GM12878 (cell line): ENCODE results near the gene FSIP1. TPM values are rescaled to one million over a fixed set of nuclear protein-coding genes. Genes with fewer than 3 reads are reported as not detected.

Experiments
- ATAC-seq: fragments of 200-7000 bp; cut with Tn5 transposase; 3 replicates; pipeline ENCODE4 v1.9.1; 2020; ENCODE audit warnings: mild to moderate bottlenecking, moderate library complexity
- BruUV-seq: library from RNA; stranded (reverse); fragments of 400-500 nt; replicated peaks from 2 replicates; lab custom pipeline; 2021; lab: Mats Ljungman, UMichigan
- CTCF ChIA-PET: fragments of 300-600 bp; sonication (Branson Sonifier 250); formaldehyde crosslinking; extraction: SDS; loops from one replicate; lab custom pipeline; 2021; ENCODE audit warnings: inconsistent platforms; lab: Yijun Ruan, JAX
- POLR2A ChIA-PET: fragments of 350-600 bp; formaldehyde crosslinking; extraction: SDS; loops from one replicate; lab custom pipeline; 2021; ENCODE audit warnings: inconsistent platforms; lab: Charles Lee
- RAD21 ChIA-PET: fragments of 300-600 bp; sonication (Branson Sonifier 250); formaldehyde crosslinking; loops from one replicate; lab custom pipeline; 2023; ENCODE audit warnings: antibody characterized with exemption; ENCODE audit not compliant: unreplicated experiment; lab: Charles Lee
- SMC1A ChIA-PET: fragments of 300-600 bp; sonication (Branson Sonifier 250); formaldehyde crosslinking; loops from one replicate; lab custom pipeline; 2023; ENCODE audit not compliant: unreplicated experiment, uncharacterized antibody; lab: Charles Lee
- DNase-seq: peaks from one replicate; pipeline ENCODE4 v3.0.0-alpha.2; 2011; ENCODE audit warnings: low read depth, low spot score
- FAIRE-seq: peaks from 3 replicates; lab custom pipeline; 2011; peaks lifted over from hg19 to GRCh38; lab: Jason Lieb, UNC
- H2AFZ ChIP-seq: 2 replicates; pipeline ENCODE4 v1.6.0; 2011; ENCODE audit warnings: low read depth, low read length, control low read depth; ENCODE audit not compliant: control insufficient read depth
- H3K27ac ChIP-seq: 2 replicates; pipeline ENCODE4 v1.5.1; 2011; ENCODE audit warnings: control low read depth; ENCODE audit not compliant: control insufficient read depth, insufficient read depth
- H3K27me3 ChIP-seq, 2 experiments: replicated peaks in 1 of 2; 2 replicates each; pipeline versions ENCODE4 v1.6.0 to v1.6.1; 2011; ENCODE audit warnings: low read length in 1 of 2; ENCODE audit not compliant: control insufficient read depth in 2 of 2, insufficient read depth in 2 of 2
- H3K36me3 ChIP-seq, 2 experiments: 2 replicates each; pipeline ENCODE4 v1.5.1; 2011; ENCODE audit warnings: low read length in 1 of 2; ENCODE audit not compliant: control insufficient read depth in 2 of 2, insufficient read depth in 2 of 2
- H3K4me1 ChIP-seq: 2 replicates; pipeline ENCODE4 v1.6.1; 2011; ENCODE audit warnings: mild to moderate bottlenecking, low read length, moderate library complexity, mixed read lengths; ENCODE audit not compliant: control insufficient read depth, insufficient read depth
- H3K4me2 ChIP-seq: 2 replicates; pipeline ENCODE4 v1.6.0; 2011; ENCODE audit warnings: control low read depth; ENCODE audit not compliant: control insufficient read depth, insufficient read depth
- H3K4me3 ChIP-seq: fragments of 200-600 bp; sonication (generic); 2 replicates; pipeline ENCODE4 v1.5.1; 2016
- H3K79me2 ChIP-seq: 2 replicates; pipeline ENCODE4 v1.6.0; 2011; ENCODE audit warnings: low read length; ENCODE audit not compliant: control insufficient read depth, insufficient read depth
- H3K9ac ChIP-seq: 2 replicates; pipeline ENCODE4 v1.8.0; 2011; ENCODE audit warnings: low read length, control low read depth, mixed read lengths; ENCODE audit not compliant: control insufficient read depth, insufficient read depth
- H3K9me3 ChIP-seq: replicated peaks from 3 replicates; pipeline ENCODE4 v1.5.1; 2011; ENCODE audit warnings: mild to moderate bottlenecking, low read length; ENCODE audit not compliant: control insufficient read depth, insufficient read depth
- H4K20me1 ChIP-seq: 2 replicates; pipeline ENCODE4 v1.6.0; 2011; ENCODE audit not compliant: control insufficient read depth, insufficient read depth
- BCL11A ChIP-seq: IDR thresholded peaks from 2 replicates; pipeline ENCODE4 v1.6.1; 2011; ENCODE audit warnings: low read depth, low read length
- CREM ChIP-seq: IDR thresholded peaks from 2 replicates; pipeline ENCODE4 v1.6.1; 2014; ENCODE audit warnings: antibody characterized with exemption, low read depth
- DPF2 ChIP-seq: fragments of 450-650 bp; IDR thresholded peaks from 2 replicates; pipeline ENCODE4 v1.6.1; 2017; ENCODE audit warnings: mild to moderate bottlenecking
- EED ChIP-seq: sonication (generic); IDR thresholded peaks from 2 replicates; pipeline ENCODE4 v1.6.1; 2016; ENCODE audit warnings: antibody characterized with exemption, low read depth
- EGR1 ChIP-seq, 2 experiments: IDR thresholded peaks; 1 replicate in 1 of 2; 2 replicates in 1 of 2; pipeline ENCODE4 v1.6.1; 2011 to 2012; ENCODE audit warnings: low read depth in 2 of 2, low read length in 2 of 2, borderline replicate concordance in 1 of 2, mild to moderate bottlenecking in 1 of 2, moderate library complexity in 1 of 2
- ETV6 ChIP-seq, 2 experiments: fragments of 450-650 bp in 1 of 2; IDR thresholded peaks in 1 of 2; conservative IDR thresholded peaks in 1 of 2; 2 replicates each; pipeline ENCODE4 v1.6.1; 2014; ENCODE audit warnings: antibody characterized with exemption in 1 of 2, borderline replicate concordance in 1 of 2, low read depth in 1 of 2, mild to moderate bottlenecking in 1 of 2, moderate library complexity in 1 of 2
- EZH2 ChIP-seq: IDR thresholded peaks from 2 replicates; pipeline ENCODE4 v1.6.1; 2012; ENCODE audit warnings: low read depth, mild to moderate bottlenecking, control low read depth, inconsistent platforms, low read length, borderline replicate concordance; ENCODE audit not compliant: control insufficient read depth
- LARP7 ChIP-seq: fragments of 450-650 bp; IDR thresholded peaks from 2 replicates; pipeline ENCODE4 v1.6.1; 2017; ENCODE audit warnings: mild to moderate bottlenecking
- RBBP5 ChIP-seq: fragments of 200-600 bp; sonication (generic); conservative IDR thresholded peaks from 2 replicates; pipeline ENCODE4 v1.6.1; 2016
- WGBS: methylation state at CpG from one replicate; pipeline ENCODE4 v1.1.6; 2016; ENCODE audit warnings: low lambda C conversion rate; ENCODE audit not compliant: insufficient replicate concordance, insufficient coverage; ENCODE audit errors: missing lambda C conversion rate; 5-methylcytosine and 5-hydroxymethylcytosine counted together
- in situ Hi-C: fragments of 300-500 bp; cut with MboI; formaldehyde crosslinking; loops from 9 replicates; pipeline ENCODE4 v1.14.3; 2018; ENCODE audit warnings: mixed read lengths
- intact Hi-C: fragments of 100-400 bp; cut with micrococcal nuclease; formaldehyde crosslinking; loops from one replicate; pipeline ENCODE4 v1.14.2; 2022; ENCODE audit not compliant: unreplicated experiment
- polyA plus RNA-seq, 11 experiments: library from polyadenylated mRNA; depleted of rRNA in 4 of 11; unstranded in 6 of 11; stranded (reverse) in 5 of 11; fragments of >200 nt; fragmentation: Nextera tagmentation in 4 of 11; fragmentation: Illumina TruSeq in 1 of 11; extraction: Ambion mirVana in 4 of 11; extraction: Trizol in 1 of 11; gene quantifications; 1 replicate in 1 of 11; 2 replicates in 10 of 11; pipeline versions ENCODE4 v1.2.1 to v1.2.3, GENCODE V29; 2011 to 2016; ENCODE audit warnings: inconsistent platforms in 2 of 11, missing spikeins in 2 of 11, low read depth in 1 of 11
- total RNA-seq, 4 experiments: library from RNA; depleted of rRNA in 3 of 4; stranded (reverse); fragments of >200 nt in 3 of 4; fragmentation: Illumina TruSeq in 1 of 4; extraction: Trizol in 1 of 4; gene quantifications; 2 replicates each; pipeline versions ENCODE4 v1.2.1 to v1.2.3, GENCODE V29; 2013 to 2021
- TF ChIP-seq, protein P1 (sequence below): IDR thresholded peaks from 2 replicates; pipeline ENCODE4 v1.6.1; 2012; ENCODE audit warnings: low read length, inconsistent platforms
- TF ChIP-seq, protein P2 (sequence below): IDR thresholded peaks from 2 replicates; pipeline ENCODE4 v1.6.1; 2012; ENCODE audit warnings: low read depth, low read length, improper control_type of control experiment
- TF ChIP-seq, protein P3 (sequence below): fragments of 450-650 bp; IDR thresholded peaks from 2 replicates; pipeline ENCODE4 v1.6.1; 2017; ENCODE audit warnings: mild to moderate bottlenecking, low read depth, inconsistent platforms; ENCODE audit not compliant: poor library complexity, severe bottlenecking

FSIP1 gene
- total and polyA plus RNA-seq, 10 of the 15 experiments (the other 5 are each of a cell fraction or from before 2014, with no cell fraction given) = 0.15 to 0.67 (median 0.35) TPM

DNA sequence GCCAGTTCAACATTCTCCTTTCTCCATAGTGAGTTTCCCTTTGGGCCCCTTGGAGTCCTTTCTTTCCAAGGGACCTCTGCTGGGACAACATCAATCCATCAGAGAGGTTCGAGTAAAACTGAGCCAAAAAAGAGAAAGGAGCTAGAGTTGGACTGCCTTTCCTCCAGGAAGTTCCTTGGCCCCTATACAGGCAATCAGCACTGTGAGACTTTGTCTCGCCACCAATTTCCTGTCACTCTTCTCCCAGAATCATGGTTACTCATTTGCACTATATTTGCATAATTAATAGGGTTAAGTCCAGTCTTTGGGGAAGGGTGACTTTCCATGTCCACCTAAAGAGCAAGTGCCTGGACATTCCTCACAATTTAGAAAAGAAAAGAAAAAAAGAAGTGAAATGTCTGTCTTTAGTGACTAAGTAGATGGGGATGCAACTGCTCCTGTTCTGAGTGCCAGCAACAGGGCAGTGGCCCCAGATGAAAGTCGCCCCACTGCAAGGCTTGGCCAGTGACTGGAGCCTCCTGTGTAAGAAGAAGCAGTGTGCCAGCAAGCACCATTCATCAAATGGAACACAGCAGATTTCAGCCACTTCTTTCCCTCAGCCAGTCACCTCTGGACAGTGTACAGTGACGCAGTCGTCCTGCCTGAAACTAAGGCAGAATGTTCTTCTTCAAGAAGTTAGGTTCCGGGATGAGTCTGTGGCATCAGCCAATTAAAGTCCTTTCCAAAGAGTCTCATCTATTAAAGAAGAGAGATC lies 91.6 kb downstream of the FSIP1 start (continued):
- TF ChIP-seq, protein P1, sequence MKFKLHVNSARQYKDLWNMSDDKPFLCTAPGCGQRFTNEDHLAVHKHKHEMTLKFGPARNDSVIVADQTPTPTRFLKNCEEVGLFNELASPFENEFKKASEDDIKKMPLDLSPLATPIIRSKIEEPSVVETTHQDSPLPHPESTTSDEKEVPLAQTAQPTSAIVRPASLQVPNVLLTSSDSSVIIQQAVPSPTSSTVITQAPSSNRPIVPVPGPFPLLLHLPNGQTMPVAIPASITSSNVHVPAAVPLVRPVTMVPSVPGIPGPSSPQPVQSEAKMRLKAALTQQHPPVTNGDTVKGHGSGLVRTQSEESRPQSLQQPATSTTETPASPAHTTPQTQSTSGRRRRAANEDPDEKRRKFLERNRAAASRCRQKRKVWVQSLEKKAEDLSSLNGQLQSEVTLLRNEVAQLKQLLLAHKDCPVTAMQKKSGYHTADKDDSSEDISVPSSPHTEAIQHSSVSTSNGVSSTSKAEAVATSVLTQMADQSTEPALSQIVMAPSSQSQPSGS = no peak
- TF ChIP-seq EED = no peak
- no peak for TF ChIP-seq DPF2
- no peak for TF ChIP-seq EGR1 (IDR thresholded peaks at IDR 0.05; ENCODE audit: borderline replicate concordance in 1 of 2, low read depth in 2 of 2, low read length in 2 of 2)
- no peak for TF ChIP-seq RBBP5

DNA sequence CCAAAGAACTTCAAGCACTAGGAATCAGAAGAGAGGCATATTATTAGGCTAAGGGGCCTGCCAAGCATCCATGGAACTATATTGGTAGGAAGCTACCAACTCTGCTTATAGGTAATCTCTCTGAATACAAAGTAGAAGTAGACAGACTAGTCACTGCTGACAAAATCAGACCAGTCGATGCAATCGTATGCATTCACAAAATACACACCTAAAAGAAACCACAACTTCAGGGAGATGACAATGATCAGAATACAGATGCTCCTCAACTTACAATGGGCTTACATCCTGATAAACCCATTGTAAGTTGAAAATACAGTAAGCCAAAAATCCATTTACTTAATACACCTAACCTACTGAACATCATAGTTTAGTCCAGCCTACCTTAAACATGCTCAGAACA lies 94.7 kb downstream of the FSIP1 start:
- CTCF ChIA-PET = interaction anchor here (0.7 to 14.1 kb wide), 5 partner anchors 19 to 187 kb away, joined by 3 to 400 read pairs (median 14); no protein-coding TSS in a partner anchor
- Histone ChIP-seq H3K4me3 (no peak overlapping the region), H2AFZ (no peak overlapping the region), H4K20me1 (no peaks in the 10 kb centered on the region), H3K27ac (no peak overlapping the region), H3K9me3 (no peaks in the 10 kb centered on the region), H3K4me1 (no peaks in the 10 kb centered on the region), H3K4me2 (no peak overlapping the region), H3K36me3 (no peaks in the 10 kb centered on the region), H3K79me2 (no peaks in the 10 kb centered on the region), H3K9ac (no peak overlapping the region), H3K27me3 (peaks cover 0 to 2% of the 10 kb centered on the region in 2 experiments; a peak in 1 of 4 replicates)
- WGBS = 43% methylated on average over 2 of the region's 2 CpGs
- in situ Hi-C loops = no loop called here
- POLR2A ChIA-PET = no interaction called here
- BruUV-seq = no TSS peak
- DNase-seq (no peak), ATAC-seq (no peak), FAIRE-seq (no peak)
- TF ChIP-seq ETV6 (conservative IDR thresholded peaks at IDR 0.05 in 1 of 2, IDR thresholded peaks at IDR 0.05 in 1 of 2; ENCODE audit: borderline replicate concordance in 1 of 2, low read depth in 1 of 2) = no peak
- no peak for TF ChIP-seq BCL11A
- TF ChIP-seq LARP7 = no peak
- no peak for TF ChIP-seq CREM
- TF ChIP-seq, protein P2, sequence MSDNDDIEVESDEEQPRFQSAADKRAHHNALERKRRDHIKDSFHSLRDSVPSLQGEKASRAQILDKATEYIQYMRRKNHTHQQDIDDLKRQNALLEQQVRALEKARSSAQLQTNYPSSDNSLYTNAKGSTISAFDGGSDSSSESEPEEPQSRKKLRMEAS = no peak
- TF ChIP-seq, protein P1 = no peak
- TF ChIP-seq EZH2 = no peak
- TF ChIP-seq, protein P3, sequence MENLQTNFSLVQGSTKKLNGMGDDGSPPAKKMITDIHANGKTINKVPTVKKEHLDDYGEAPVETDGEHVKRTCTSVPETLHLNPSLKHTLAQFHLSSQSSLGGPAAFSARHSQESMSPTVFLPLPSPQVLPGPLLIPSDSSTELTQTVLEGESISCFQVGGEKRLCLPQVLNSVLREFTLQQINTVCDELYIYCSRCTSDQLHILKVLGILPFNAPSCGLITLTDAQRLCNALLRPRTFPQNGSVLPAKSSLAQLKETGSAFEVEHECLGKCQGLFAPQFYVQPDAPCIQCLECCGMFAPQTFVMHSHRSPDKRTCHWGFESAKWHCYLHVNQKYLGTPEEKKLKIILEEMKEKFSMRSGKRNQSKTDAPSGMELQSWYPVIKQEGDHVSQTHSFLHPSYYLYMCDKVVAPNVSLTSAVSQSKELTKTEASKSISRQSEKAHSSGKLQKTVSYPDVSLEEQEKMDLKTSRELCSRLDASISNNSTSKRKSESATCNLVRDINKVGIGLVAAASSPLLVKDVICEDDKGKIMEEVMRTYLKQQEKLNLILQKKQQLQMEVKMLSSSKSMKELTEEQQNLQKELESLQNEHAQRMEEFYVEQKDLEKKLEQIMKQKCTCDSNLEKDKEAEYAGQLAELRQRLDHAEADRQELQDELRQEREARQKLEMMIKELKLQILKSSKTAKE = no peak
- RAD21 ChIA-PET = interaction anchor here (1.4 to 4.8 kb wide), 2 partner anchors 70 to 187 kb away, joined by 3 to 137 read pairs; no protein-coding TSS in a partner anchor
- SMC1A ChIA-PET = interaction anchor here (0.6 to 9.2 kb wide), 4 partner anchors 21 to 69 kb away, joined by 3 to 220 read pairs (median 4); no protein-coding TSS in a partner anchor
- intact Hi-C loops = loop anchor here (5.0 kb wide), 2 partner anchors 106 to 189 kb away; partner anchors contain the start of gene THBS1
